MV-4-11 (cell line): Measurements from ENCODE around the gene PWP1.
"Not testable (repeated sequence)": the region's sequence is repeated elsewhere in the genome, so short reads cannot be mapped to it uniquely, and the experiment has no call there.

Source experiments
- DNase-seq: peaks from one replicate; lab custom pipeline; 2025; lab: John Stamatoyannopoulos, UW

Gene PWP1

GRCh38 chr12:107668320-107669098, 17.1 kb upstream of the PWP1 start:
- no peak for DNase-seq

GRCh38 chr12:107669946-107670345, 15.7 kb upstream of the PWP1 start:
- DNase-seq, result no peak

GRCh38 chr12:107670999-107671643, 14.5 kb upstream of the PWP1 start:
- DNase-seq, result peak; percentile 50

- DNase-seq, result no peak
Measured at GRCh38 chr12:107677671-107678070, 7.9 kb upstream of the PWP1 start.

- no peak for DNase-seq
Measured at GRCh38 chr12:107679336-107679735, 6.3 kb upstream of the PWP1 start.

- DNase-seq, result no peak
Measured at GRCh38 chr12:107681455-107681835, 4.2 kb upstream of the PWP1 start.

- no peak for DNase-seq
Measured at GRCh38 chr12:107681836-107682820, 3.5 kb upstream of the PWP1 start.

- DNase-seq, result no peak
Measured at GRCh38 chr12:107684029-107684795, 1.4 kb upstream of the PWP1 start.

GRCh38 chr12:107684990-107685359, 624 bp upstream of the PWP1 start:
- no peak for DNase-seq

GRCh38 chr12:107695772-107696171, 10.2 kb downstream of the PWP1 start:
- not testable (repeated sequence) for DNase-seq

GRCh38 chr12:107702106-107702505, 16.5 kb downstream of the PWP1 start:
- DNase-seq, result no peak

GRCh38 chr12:107704041-107704440, 18.4 kb downstream of the PWP1 start:
- DNase-seq, result no peak

- DNase-seq, result not testable (repeated sequence)
Measured at GRCh38 chr12:107705522-107705921, 19.9 kb downstream of the PWP1 start.

GRCh38 chr12:107715780-107716179, 30.2 kb downstream of the PWP1 start:
- DNase-seq, result no peak

GRCh38 chr12:107718606-107719005, 33.0 kb downstream of the PWP1 start:
- DNase-seq, result no peak

- not testable (repeated sequence) for DNase-seq
Measured at GRCh38 chr12:107727327-107727726, 41.7 kb downstream of the PWP1 start.

- DNase-seq, result not testable (repeated sequence)
Measured at GRCh38 chr12:107727742-107728141, 42.1 kb downstream of the PWP1 start.

GRCh38 chr12:107730618-107731341, 45.2 kb downstream of the PWP1 start:
- DNase-seq, result no peak

GRCh38 chr12:107731366-107731765, 45.8 kb downstream of the PWP1 start:
- DNase-seq, result no peak

- no peak for DNase-seq
Measured at GRCh38 chr12:107732365-107732764, 46.8 kb downstream of the PWP1 start.

- no peak for DNase-seq
Measured at GRCh38 chr12:107734139-107734538, 48.5 kb downstream of the PWP1 start.
